AG04450 (cell line): ENCODE data around the gene NKX1-1. TPM values are rescaled to one million over a fixed set of nuclear protein-coding genes. Genes with fewer than 3 reads are reported as not detected.
"Not testable (repeated sequence)": the region's sequence is repeated elsewhere in the genome, so short reads cannot be mapped to it uniquely, and the experiment has no call there.

ENCODE experiments used
- CTCF ChIA-PET: fragments of 300-600, 350-600 bp; formaldehyde crosslinking; extraction: SDS; loops from one replicate; lab custom pipeline; 2022; ENCODE audit warnings: antibody characterized with exemption, inconsistent platforms; lab: Charles Lee
- POLR2A ChIA-PET: fragments of 350-600 bp; formaldehyde crosslinking; extraction: SDS; loops from one replicate; lab custom pipeline; 2021; ENCODE audit warnings: antibody characterized with exemption, inconsistent platforms; lab: Yijun Ruan, JAX
- DNase-seq: peaks from one replicate; pipeline ENCODE4 v3.0.0-alpha.2; 2011; ENCODE audit warnings: low read depth, low spot score
- H3K27ac ChIP-seq: one replicate; pipeline ENCODE4 v1.5.1; 2012; ENCODE audit warnings: low read depth, low read length, control low read depth
- H3K27me3 ChIP-seq: one replicate; pipeline ENCODE4 v1.6.0; 2012; ENCODE audit warnings: low read length; ENCODE audit not compliant: control insufficient read depth, insufficient read depth
- H3K4me3 ChIP-seq: 2 replicates; pipeline ENCODE4 v1.5.1; 2011; ENCODE audit warnings: mild to moderate bottlenecking, low read depth, low read length, control low read depth
- H3K9me3 ChIP-seq: 2 replicates; pipeline ENCODE4 v1.5.1; 2012; ENCODE audit warnings: low read length; ENCODE audit not compliant: control insufficient read depth, insufficient read depth
- polyA plus RNA-seq: library from polyadenylated mRNA; depleted of rRNA; stranded (reverse); fragments of >200 nt; gene quantifications from 2 replicates; pipeline ENCODE4 v1.2.3, GENCODE V29; 2011
- TF ChIP-seq, protein P1 (sequence below): IDR thresholded peaks from 2 replicates; pipeline ENCODE4 v1.5.1; 2011; ENCODE audit warnings: low read depth, low read length, control low read depth, inconsistent platforms

The NKX1-1 gene
- polyA plus RNA-seq, 1 experiment: not detected

DNA sequence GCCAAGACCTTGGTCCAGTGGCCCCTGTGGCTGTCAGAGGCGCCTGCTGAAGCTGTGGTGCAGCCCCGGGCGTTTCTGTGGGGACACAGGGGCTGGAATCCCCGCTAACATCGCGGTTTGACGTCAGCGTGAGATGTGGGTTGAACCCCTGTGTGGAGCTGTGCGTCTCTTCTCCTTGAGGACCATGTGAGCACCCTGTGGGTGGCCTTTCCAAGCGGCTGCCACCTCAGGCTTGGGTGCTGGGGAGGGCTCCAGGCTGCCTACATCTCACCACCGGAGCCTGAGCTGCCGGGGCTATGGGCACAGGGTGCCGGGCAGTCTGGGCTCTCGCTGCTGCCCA, 31.6 kb downstream of the NKX1-1 start:
- TF ChIP-seq, protein P1, sequence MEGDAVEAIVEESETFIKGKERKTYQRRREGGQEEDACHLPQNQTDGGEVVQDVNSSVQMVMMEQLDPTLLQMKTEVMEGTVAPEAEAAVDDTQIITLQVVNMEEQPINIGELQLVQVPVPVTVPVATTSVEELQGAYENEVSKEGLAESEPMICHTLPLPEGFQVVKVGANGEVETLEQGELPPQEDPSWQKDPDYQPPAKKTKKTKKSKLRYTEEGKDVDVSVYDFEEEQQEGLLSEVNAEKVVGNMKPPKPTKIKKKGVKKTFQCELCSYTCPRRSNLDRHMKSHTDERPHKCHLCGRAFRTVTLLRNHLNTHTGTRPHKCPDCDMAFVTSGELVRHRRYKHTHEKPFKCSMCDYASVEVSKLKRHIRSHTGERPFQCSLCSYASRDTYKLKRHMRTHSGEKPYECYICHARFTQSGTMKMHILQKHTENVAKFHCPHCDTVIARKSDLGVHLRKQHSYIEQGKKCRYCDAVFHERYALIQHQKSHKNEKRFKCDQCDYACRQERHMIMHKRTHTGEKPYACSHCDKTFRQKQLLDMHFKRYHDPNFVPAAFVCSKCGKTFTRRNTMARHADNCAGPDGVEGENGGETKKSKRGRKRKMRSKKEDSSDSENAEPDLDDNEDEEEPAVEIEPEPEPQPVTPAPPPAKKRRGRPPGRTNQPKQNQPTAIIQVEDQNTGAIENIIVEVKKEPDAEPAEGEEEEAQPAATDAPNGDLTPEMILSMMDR: no peak
- no peaks in the 10 kb centered on the region for H3K27me3 ChIP-seq
- no peak overlapping the region for H3K4me3 ChIP-seq
- no peak for DNase-seq
- POLR2A ChIA-PET: interaction anchor here (0.6 kb wide), 1 partner anchor 42 kb away, joined by 5 read pairs; no protein-coding TSS in a partner anchor
- H3K27ac ChIP-seq: no peak overlapping the region
- CTCF ChIA-PET: no interaction called here
- H3K9me3 ChIP-seq: no peaks in the 10 kb centered on the region; the same call in 1 of the 2 replicates

GRCh38 chr4:1373892-1374705, 32.1 kb downstream of the NKX1-1 start:
- Histone ChIP-seq H3K27ac (no peak overlapping the region), H3K4me3 (no peak overlapping the region), H3K9me3 (no peaks in the 10 kb centered on the region; the same call in 1 of the 2 replicates), H3K27me3 (no peaks in the 10 kb centered on the region)
- DNase-seq: no peak
- CTCF ChIA-PET: no interaction called here
- POLR2A ChIA-PET: interaction anchor here (0.6 kb wide), 1 partner anchor 43 kb away, joined by 5 read pairs; no protein-coding TSS in a partner anchor
- TF ChIP-seq, protein P1: no peak

GRCh38 chr4:1372576-1372975, 33.7 kb downstream of the NKX1-1 start:
- POLR2A ChIA-PET, DNase-seq, H3K9me3 ChIP-seq, H3K27ac ChIP-seq, H3K27me3 ChIP-seq, H3K4me3 ChIP-seq, CTCF ChIA-PET: not testable (repeated sequence)

GRCh38 chr4:1371176-1372165, 34.8 kb downstream of the NKX1-1 start:
- ChIA-PET POLR2A (no interaction called here), CTCF (interaction anchor here (1.1 kb wide), 1 partner anchor 15 kb away, joined by 3 read pairs; no protein-coding TSS in a partner anchor)
- no peak for DNase-seq

More at GRCh38 chr4:1371176-1372165, 34.8 kb downstream of the NKX1-1 start:
- Histone ChIP-seq H3K27me3 (no peaks in the 10 kb centered on the region), H3K9me3 (no peaks in the 10 kb centered on the region; the same call in 1 of the 2 replicates), H3K27ac (no peak overlapping the region), H3K4me3 (no peak overlapping the region)
- TF ChIP-seq, protein P1: no peak
